ENCODE measurements around the gene NAALADL2. TPM values are rescaled to one million over a fixed set of nuclear protein-coding genes. Genes with fewer than 3 reads are reported as not detected.
A peak's percentile ranks its signal among the peaks of the same experiment; 100 is the strongest.
"Not testable (repeated sequence)": the region's sequence is repeated elsewhere in the genome, so short reads cannot be mapped to it uniquely, and the experiment has no call there.

NAALADL2 gene
- total RNA-seq, 1 donor from 2014 or later = 4.2 TPM

DNA sequence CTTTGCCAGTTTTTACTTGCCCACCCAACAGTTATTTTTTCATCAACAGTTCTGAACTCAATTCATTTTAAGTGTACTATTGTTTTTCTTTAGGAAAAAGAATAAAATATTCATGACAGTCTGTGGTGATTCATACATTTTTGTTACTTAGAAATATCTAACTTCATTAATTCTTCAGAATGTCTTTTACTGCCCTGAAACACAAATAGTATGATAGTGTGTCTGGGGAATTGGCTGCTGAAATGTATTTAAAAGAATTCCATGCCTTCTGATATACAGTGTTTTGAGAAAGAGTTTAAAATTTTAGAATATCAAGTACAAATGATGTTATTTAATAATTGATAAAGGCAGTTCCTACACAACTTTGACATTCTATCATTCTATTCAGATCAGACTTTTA lies 854.1 kb downstream of the NAALADL2 start:
- ATAC-seq (no peak), DNase-seq (ENCODE audit: low spot score) (no peak)

DNA sequence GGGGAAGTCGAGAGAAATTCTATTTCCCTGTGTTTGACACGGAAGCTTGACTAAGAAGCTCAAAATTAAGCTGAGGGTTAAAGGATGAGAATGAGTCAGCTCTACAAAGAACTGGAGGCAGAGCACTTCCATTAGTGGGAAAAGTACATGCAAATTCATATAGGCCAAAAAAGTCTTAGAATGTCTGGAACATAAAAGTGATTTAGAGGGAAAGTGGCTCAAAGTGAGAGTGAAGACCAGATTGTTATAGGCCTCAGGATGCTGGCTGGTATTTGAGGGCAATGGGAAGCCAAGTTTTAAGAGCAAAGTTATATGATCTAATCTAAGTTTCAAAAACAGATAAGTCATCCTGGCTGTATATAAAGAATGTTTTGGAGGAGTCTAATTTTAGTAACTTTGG lies 857.3 kb downstream of the NAALADL2 start:
- ATAC-seq (no peak), DNase-seq (ENCODE audit: low spot score) (no peak)

DNA sequence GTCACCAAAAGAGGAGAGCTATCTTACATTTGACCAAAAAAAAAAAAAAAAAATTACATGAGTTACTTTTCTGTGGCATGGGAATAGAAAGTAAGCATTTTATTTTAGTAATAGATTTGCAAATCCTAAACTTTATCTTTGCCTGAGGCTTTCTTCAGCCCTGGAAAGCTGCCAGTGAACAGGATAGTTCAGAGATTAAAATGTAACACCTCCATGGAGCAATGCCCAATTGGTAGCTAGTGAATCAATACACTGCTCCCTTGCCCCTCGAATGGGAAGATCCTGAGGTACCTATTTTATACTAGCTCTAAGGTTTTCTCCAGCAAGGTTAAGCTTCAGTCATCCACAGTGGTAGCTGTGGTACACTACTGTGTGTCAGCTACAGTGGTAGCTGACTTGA lies 867.1 kb downstream of the NAALADL2 start:
- ATAC-seq (peak; percentile 84), DNase-seq (ENCODE audit: low spot score) (peak; percentile 59)

DNA sequence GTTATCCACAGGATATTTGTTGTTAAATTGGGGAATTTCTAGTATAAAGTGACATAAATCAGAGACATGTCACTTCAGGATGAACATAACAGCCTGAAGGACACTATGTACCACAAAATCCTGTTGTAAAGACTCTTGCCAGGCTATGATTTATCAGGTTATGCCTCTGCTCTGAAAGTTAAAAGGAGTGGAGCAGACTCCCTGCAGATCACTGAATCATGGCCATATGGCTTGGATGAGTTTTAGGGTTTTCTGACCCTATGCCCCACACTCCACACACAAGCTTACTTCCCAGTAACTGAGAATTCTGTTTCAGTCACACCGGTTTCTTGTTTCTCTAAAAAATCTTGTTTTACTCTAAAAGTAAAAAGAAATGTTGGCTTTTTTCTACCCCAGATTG lies 869.4 kb downstream of the NAALADL2 start:
- ATAC-seq (no peak), DNase-seq (ENCODE audit: low spot score) (no peak)

DNA sequence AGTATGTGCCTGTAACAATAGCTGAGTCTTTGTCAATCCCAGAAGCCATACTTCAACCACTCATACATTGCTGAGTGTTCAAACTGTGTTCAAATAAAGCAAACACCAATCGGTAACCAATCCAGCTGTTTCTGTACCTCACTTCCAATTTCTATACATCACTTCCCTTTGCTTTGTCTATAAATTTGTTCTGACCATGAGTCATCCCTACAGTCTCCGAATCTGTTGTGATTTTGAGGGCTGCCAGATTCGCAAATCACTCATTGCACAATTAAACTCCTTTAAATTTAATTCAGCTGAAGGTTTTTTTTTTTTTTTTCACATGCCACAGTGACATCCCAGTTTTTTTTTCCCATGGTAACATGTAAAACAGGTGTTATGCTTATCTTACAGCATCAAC lies 870.3 kb downstream of the NAALADL2 start:
- no peak for DNase-seq (ENCODE audit: low spot score)
- no peak for ATAC-seq

- no peak for DNase-seq (ENCODE audit: low spot score)
- no peak for ATAC-seq
These were observed 872.4 kb downstream of the NAALADL2 start for GRCh38 chr3:175731543-175731942.

DNA sequence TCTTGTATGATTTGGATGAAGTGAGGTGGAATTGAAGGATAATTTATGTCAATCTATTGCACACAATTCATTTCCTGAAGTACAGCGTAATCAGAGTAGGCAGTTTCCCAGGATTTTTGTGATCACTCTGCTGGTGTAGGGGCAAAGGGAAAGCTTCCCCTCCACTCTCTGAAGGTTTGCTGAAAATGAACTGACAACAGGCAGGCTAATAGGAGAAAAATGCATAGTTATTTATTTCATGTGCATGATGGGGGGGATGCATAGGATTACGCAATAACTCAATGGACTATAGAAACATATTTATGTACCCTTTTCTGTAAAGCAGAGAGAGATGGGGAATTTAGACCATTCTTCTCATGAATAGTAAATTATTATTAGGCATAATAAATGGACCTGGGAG lies 872.9 kb downstream of the NAALADL2 start:
- ATAC-seq = no peak
- no peak for DNase-seq (ENCODE audit: low spot score)

- no peak for ATAC-seq
- no peak for DNase-seq (ENCODE audit: low spot score)
These were observed 876.7 kb downstream of the NAALADL2 start for GRCh38 chr3:175735866-175736265.

DNA sequence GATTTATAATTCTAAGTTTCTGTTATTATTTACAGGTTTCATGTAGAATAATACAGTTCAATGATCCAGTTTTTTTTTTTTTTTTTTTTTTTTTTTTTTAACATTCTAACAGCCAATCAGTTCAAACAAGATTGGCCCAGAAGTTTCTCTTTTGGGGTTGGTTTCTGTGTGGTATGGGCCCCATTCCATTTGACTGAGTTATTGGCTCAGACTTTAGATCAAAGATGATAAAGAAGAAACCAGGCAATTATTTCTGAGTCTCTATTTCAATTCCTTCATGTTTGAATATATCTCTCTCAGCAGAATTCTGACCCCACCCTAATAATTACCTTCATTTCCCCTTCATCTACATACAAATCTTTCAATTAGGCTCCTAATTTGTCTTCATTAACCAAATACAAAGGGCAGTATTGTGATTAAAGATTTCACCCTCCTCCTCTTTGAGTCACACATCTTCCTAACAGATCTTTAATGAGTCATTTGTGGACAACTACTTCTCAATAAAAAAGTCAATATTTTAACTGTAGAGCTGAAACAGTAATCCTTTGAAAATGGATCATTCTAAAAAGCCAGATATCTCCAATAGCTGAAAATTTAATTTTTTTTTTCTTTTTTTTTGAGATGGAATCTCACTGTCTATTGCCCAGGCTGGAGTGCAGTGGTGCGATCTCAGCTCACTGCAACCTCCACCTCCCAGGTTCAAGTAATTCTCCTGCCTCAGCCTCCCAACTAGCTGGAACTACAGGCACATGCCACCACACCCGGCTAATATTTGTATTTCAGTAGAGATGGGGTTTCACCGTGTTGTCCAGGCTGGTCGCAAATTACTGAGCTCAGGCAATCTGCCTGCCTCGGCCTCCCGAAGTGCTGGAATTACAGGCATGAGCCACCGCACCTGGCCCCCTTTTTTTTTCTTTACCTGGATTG lies 878.8 kb downstream of the NAALADL2 start:
- ATAC-seq (no peak), DNase-seq (ENCODE audit: low spot score) (no peak)

- no peak for ATAC-seq
- DNase-seq (ENCODE audit: low spot score) = no peak
These were observed 882.8 kb downstream of the NAALADL2 start for GRCh38 chr3:175741951-175742350.

DNA sequence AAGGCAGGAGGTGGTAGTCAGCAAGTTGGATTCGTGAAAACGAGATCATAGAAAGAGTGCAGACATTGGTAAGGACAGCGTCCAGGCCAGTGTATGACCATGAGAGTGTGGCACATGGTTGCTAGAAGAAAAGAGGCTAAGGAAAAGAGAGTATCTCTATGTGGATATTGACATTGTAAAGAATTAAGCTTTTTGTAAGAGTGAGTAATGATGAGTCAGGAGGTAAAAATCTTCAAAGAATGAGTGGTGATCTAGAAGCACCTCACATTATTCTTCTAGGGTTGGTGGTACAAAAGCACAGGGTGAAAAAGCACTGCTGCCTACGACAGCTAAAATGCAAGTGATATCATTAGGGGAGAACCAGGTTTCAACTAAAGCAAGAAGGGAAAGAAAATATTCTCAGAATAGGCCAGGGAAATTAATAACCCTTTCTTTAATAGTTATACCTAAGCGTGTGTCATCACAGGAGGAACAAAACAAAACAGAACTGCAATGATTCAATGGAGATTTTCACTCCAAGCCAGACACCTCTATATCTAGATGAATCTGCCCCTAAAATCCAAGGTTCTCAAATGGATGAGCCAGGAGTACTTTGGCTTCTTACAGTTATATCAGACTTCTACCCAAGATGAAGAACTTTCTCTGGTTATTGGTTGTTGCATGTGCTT lies 884.7 kb downstream of the NAALADL2 start:
- ATAC-seq (no peak), DNase-seq (ENCODE audit: low spot score) (no peak)

GRCh38 chr3:175746308-175746707 lies 887.2 kb downstream of the NAALADL2 start:
- ATAC-seq (no peak), DNase-seq (ENCODE audit: low spot score) (no peak)

DNA sequence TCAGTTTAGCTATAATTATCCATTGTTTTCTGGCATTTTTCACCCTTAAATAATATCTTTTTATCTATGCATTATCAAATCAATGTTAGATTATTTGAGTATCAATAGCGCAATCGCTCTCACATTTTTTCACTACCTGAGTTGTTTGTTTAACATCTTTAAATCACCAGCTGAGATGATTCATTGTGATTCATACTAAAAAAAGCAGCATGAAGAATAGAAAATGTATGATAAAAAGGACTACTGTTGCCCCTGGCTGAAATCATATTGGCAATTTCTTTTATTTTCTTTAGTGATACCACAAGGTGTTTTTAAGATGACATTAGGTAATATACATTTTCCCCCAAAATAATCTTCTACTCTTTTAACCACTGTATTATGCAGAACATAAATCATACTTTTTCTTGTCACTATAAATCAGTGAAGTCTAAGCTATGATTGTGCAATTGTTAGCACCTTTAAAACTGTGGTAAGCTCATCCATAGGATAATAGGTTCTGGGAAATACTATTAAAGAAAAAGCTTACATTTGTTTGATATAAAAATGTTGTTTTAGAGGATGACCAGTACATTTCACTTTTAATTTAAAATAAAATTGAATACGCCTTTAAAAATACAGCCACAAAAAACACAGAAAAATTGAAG lies 889.1 kb downstream of the NAALADL2 start:
- DNase-seq (ENCODE audit: low spot score) (no peak), ATAC-seq (no peak)

DNA sequence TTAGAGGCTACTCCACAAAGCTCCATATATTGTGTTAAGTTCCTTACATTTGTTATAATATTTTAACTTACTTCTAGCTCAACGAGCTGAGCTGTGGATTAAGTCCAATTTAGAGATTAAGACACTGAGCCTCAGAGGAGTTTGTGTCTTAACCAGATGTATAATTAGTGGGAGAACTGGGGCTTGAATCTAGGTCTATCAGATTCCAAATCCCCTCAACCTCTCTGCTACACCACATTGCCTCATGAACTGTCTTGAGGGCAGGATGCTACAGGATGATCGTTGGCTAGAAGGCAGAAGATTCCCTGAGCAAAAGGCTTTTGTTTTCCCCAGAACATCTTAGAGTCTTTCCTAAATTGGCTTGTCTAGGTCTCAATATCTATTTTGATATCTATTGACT lies 890.8 kb downstream of the NAALADL2 start:
- ATAC-seq (no peak), DNase-seq (ENCODE audit: low spot score) (no peak)

GRCh38 chr3:175751089-175751488 lies 892.0 kb downstream of the NAALADL2 start:
- ATAC-seq (no peak), DNase-seq (ENCODE audit: low spot score) (no peak)

DNA sequence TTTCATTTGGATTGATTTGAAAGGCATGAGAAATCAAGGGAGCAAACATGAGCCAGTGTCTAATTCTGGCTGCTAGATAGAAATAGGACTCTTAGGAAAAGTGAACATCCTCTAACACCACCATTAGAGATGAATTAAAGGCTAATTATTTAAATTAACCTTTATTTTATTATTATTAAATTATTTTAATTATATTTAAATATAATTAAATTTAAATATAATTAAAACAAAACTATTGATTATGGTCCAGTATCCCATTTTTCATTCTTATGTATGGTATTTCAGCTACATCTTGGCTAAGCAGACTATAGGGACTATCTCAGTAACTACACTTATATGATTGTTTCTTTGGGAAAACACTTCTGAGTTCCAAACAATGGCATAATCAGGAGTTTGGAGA lies 904.8 kb downstream of the NAALADL2 start:
- ATAC-seq (no peak), DNase-seq (ENCODE audit: low spot score) (no peak)

DNA sequence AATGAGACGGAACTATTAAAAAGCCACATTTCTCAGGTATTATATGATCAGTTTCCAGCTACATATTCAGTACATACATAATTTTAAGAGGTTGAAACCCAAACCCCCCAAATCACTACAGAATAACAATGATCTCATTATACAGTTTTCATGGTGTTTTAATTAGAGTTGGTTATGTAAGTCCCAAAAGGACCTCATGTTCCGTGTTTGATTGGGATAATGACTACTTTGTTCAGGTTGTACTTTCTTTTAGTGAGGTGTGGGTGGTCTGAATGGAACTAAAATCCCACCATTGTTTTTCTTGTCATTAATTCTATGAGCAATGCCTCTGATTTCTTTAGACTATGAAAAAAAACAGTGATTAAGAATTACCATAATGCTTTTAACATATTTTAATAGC lies 905.6 kb downstream of the NAALADL2 start:
- ATAC-seq = no peak
- DNase-seq (ENCODE audit: low spot score) = no peak

- no peak for ATAC-seq
These were observed 911.3 kb downstream of the NAALADL2 start for GRCh38 chr3:175770426-175770825.

DNA sequence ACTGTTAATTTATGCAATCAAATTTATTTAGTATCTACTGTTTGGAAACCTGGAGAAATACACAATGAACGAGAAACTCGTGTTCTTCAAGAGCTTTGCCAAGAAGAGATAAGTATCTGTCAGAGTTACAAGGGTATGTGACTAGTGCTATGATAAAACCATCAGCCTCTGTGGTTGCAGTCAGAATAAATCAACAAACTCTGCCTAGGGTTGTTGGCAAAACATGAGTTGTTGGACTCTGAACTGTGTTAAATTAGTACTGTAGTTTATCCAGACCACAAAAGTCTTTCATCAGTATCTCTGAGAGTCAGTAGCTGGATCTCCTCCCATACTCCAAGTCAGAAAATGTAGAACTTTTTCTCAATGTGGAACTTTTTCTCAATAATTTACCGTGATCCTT lies 918.4 kb downstream of the NAALADL2 start:
- ATAC-seq (peak; percentile 70), DNase-seq (ENCODE audit: low spot score) (no peak)

More at GRCh38 chr3:175770426-175770825, 911.3 kb downstream of the NAALADL2 start:
- no peak for DNase-seq (ENCODE audit: low spot score)

DNA sequence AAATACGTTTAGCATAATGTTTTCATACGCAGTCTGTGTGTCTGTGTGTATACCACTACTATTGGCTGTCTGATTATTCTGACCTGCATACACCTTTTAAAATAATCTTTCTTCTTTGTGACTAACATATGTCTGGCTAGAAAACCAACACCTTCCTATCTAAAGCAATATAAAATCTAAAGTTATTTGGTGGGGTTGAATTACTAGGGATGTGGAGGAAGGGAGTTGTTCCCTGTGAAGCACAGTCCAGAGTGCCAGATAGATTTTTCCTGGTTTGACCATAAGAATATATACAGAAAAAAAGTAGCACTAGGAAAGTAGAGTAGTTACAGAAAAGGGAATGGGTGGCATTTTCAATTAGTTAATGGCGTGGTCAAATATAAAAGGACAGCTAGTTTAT lies 918.8 kb downstream of the NAALADL2 start:
- no peak for ATAC-seq
- no peak for DNase-seq (ENCODE audit: low spot score)

DNA sequence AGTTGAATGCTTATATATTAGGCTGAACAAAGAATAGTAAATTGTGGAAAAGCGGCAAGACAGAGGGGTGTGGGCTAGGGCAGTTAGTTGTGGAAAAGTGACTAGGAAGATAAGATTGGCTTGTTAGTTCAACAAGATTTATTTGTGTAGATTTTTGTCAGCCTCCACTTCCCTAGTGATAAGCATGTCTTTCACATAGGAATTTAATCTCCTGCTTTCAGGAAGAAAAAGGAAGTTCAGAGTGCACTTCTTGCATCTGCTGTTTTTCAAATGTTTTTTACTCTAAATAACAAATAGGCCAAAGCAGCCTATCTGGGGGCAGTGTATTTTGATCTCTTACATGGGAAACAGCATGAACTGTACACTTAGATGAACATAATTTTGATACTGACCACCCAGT lies 919.9 kb downstream of the NAALADL2 start:
- DNase-seq (ENCODE audit: low spot score) = no peak
- ATAC-seq = peak; percentile 23

DNA sequence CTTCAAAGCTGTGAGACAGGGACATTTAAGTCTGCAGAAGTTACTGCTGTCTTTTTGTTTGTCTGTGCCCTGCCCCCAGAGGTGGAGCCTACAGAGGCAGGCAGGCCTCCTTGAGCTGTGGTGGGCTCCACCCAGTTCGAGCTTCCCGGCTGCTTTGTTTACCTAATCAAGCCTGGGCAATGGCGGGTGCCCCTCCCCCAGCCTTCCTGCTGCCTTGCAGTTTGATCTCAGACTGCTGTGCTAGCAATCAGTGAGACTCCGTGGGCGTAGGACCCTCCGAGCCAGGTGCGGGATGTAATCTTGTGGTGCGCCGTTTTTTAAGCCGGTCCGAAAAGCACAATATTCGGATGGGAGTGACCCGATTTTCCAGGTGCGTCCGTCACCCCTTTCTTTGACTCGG lies 928.0 kb downstream of the NAALADL2 start:
- not testable (repeated sequence) for DNase-seq (ENCODE audit: low spot score); ATAC-seq

All from left lobe of liver (tissue), 2 donors.